Keratinocyte (primary cell): ENCODE data around the gene SH2D6.

Experiments
- EZH2 ChIP-seq: IDR thresholded peaks from one replicate; pipeline ENCODE4 v1.6.1; 2012; ENCODE audit warnings: inconsistent platforms, mild to moderate bottlenecking, low read length, moderate library complexity
- TF ChIP-seq, protein P1 (sequence below), 3 experiments: IDR thresholded peaks in 1 of 3; conservative IDR thresholded peaks in 1 of 3; optimal IDR thresholded peaks in 1 of 3; 2 replicates in 2 of 3; 3 replicates in 1 of 3; pipeline versions ENCODE3 to v1.5.1; 2011; ENCODE audit warnings: low read length in 3 of 3, mild to moderate bottlenecking in 3 of 3, moderate library complexity in 2 of 3, control low read depth in 1 of 3, inconsistent platforms in 1 of 3; ENCODE audit not compliant: insufficient read depth in 2 of 3; ENCODE audit errors: extremely low read depth in 1 of 3

DNA sequence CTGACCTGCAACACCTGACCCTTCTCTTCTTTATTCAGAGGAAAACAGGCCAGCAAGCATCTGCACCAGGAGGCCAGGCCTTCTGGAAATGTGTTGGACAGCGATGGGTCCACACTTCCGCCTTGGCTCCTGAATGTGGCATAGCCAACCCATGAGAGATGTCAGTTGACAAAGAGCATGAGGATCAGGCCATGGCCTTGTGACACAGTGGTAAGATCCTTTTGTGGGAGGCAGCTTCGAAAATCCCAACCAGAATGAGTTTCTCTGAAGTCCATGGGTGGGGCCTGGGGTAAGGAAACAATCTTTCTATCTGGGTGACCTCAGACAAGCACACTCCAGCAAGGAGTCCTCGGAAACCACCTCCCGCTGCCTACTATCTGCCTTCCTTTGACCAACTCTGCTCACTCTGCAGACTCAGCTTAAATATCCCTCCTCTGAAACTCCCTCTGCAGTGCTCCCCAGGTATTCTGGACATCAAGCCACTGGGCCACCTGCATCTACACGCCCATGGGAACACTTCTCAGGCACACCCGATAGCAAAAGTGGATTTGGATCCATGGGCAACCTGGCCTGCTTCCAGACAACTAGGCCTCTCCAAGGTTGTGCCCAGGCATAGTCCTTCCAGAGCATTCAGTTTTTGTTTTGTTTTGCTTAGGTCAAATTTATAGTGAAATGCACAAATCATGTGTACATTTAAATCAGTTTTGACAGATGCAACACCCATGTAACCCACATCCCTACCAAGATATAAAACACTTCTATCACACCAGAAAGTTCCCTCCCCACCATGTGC lies 3.6 kb upstream of the SH2D6 start:
- TF ChIP-seq, protein P1, sequence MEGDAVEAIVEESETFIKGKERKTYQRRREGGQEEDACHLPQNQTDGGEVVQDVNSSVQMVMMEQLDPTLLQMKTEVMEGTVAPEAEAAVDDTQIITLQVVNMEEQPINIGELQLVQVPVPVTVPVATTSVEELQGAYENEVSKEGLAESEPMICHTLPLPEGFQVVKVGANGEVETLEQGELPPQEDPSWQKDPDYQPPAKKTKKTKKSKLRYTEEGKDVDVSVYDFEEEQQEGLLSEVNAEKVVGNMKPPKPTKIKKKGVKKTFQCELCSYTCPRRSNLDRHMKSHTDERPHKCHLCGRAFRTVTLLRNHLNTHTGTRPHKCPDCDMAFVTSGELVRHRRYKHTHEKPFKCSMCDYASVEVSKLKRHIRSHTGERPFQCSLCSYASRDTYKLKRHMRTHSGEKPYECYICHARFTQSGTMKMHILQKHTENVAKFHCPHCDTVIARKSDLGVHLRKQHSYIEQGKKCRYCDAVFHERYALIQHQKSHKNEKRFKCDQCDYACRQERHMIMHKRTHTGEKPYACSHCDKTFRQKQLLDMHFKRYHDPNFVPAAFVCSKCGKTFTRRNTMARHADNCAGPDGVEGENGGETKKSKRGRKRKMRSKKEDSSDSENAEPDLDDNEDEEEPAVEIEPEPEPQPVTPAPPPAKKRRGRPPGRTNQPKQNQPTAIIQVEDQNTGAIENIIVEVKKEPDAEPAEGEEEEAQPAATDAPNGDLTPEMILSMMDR (optimal IDR thresholded peaks at IDR 0.05 in 1 of 3, IDR thresholded peaks at IDR 0.05 in 1 of 3, conservative IDR thresholded peaks at IDR 0.05 in 1 of 3; ENCODE audit: extremely low read depth in 1 of 3, insufficient read depth in 2 of 3, low read length in 3 of 3): no peak
- no peak for TF ChIP-seq EZH2
